Ovary (tissue), 9 donors: ENCODE data around the gene FOCAD. TPM values are rescaled to one million over a fixed set of nuclear protein-coding genes. Genes with fewer than 3 reads are reported as not detected.

Source experiments
- DNase-seq, 5 donors: peaks; one replicate each; pipeline ENCODE4 v3.0.0-alpha.2; 2019 to 2020
- H3K27ac ChIP-seq, 2 donors: fragments of 200-600 bp; one replicate each; pipeline versions ENCODE4 v1.5.1 to v1.8.0; 2019 to 2022
- H3K27me3 ChIP-seq: fragments of 200-600 bp; one replicate; pipeline ENCODE4 v1.8.0; 2022
- H3K36me3 ChIP-seq: fragments of 200-600 bp; sonication (generic); one replicate; pipeline ENCODE4 v1.5.1; 2019
- H3K4me1 ChIP-seq: one replicate; pipeline ENCODE4 v1.8.1; 2013; ENCODE audit warnings: mild to moderate bottlenecking, moderate library complexity; ENCODE audit not compliant: insufficient read depth
- H3K4me3 ChIP-seq: fragments of 200-600 bp; sonication (generic); one replicate; pipeline ENCODE4 v1.5.1; 2017
- H3K9me3 ChIP-seq, 2 donors: fragments of 200-600 bp in 1 of 2; sonication (generic) in 1 of 2; one replicate each; pipeline versions ENCODE4 v1.5.1 to v1.8.1; 2013 to 2019; ENCODE audit warnings: mild to moderate bottlenecking in 1 of 2, moderate library complexity in 1 of 2
- CTCF ChIP-seq, 3 donors: fragments of 450-650 bp in 2 of 3; fragments of 200-600 bp in 1 of 3; IDR thresholded peaks; one replicate each; pipeline versions ENCODE4 v1.5.1 to v1.8.0; 2016 to 2022; ENCODE audit warnings: antibody characterized with exemption in 3 of 3, mild to moderate bottlenecking in 1 of 3
- EP300 ChIP-seq: sonication (generic); formaldehyde crosslinking; IDR thresholded peaks from one replicate; pipeline ENCODE4 v1.6.1; 2017; ENCODE audit warnings: antibody characterized with exemption
- POLR2A ChIP-seq: fragments of 450-650 bp; IDR thresholded peaks from one replicate; pipeline ENCODE4 v1.6.1; 2017; ENCODE audit warnings: antibody characterized with exemption, mild to moderate bottlenecking, moderate library complexity
- WGBS, 3 donors: extraction: QIAGEN DNeasy Blood & Tissue Kit in 1 of 3; methylation state at CpG; one replicate each; pipeline versions ENCODE4 v1.1.5 to v1.1.7; 2013 to 2017; 5-methylcytosine and 5-hydroxymethylcytosine counted together
- intact Hi-C, 4 donors: fragments of 100-400 bp; cut with DNase I; formaldehyde crosslinking; loops; one replicate each; pipeline versions ENCODE4 v1.11.0 to v1.15.1; 2022 to 2023
- microRNA counts: library from miRNA; unstranded; fragments of <30 nt; microRNA quantifications from one replicate; lab custom pipeline; 2016
- microRNA-seq, 3 donors: library from miRNA; unstranded; fragments of <30 nt; microRNA quantifications; one replicate each; pipeline versions ENCODE4 to v1.2.0, GENCODE V29; 2019 to 2020
- polyA plus RNA-seq, 2 donors: library from polyadenylated mRNA; stranded (reverse); fragments of 200-250 nt in 1 of 2; fragments of 350-450 nt in 1 of 2; fragmentation: Illumina TruSeq in 1 of 2; extraction: RNeasy Lipid Tissue Mini Kit (QIAGEN cat#74804) in 1 of 2; gene quantifications; one replicate each; pipeline ENCODE4 v1.2.3, GENCODE V29; 2013 to 2014
- small RNA-seq: library from RNA; depleted of rRNA; stranded (forward); fragments of <200 nt; gene quantifications from one replicate; pipeline ENCODE3, GENCODE V24; 2016
- total RNA-seq, 7 donors: library from RNA; depleted of rRNA in 2 of 7; stranded (reverse); fragments of >200 nt in 2 of 7; fragmentation: NEBNext Ultra II Directional in 3 of 7; extraction: Animal tissue kit (Norgen Biotek cat#: 25700) in 3 of 7; gene quantifications; one replicate each; pipeline versions ENCODE4 v1.1.0 to v1.2.4, GENCODE V29; 2016 to 2023
- donor health status: DM: no; HTN: no; CAD: no; lungs with moderate emphysema.
- donor health status: DM: no; HTN: no; CAD: no.
- donor health status: Bipolar disorder and iron deficiency.
- donor health status: DM: yes; HTN: yes; CAD: no.
- donor health status: DM: no; HTN: no; CAD: no.
- donor health status: DM: yes; HTN: yes; CAD: no.

FOCAD gene
- total and polyA plus RNA-seq, 9 donors, result 5.4 to 39.2 (median 22.2) TPM

GRCh38 chr9:21037278-21037677, 353.2 kb downstream of the FOCAD start:
- H3K9me3 ChIP-seq, result no peaks in the 10 kb centered on the region
- TF ChIP-seq POLR2A, result no peak
- no peak for TF ChIP-seq CTCF (IDR thresholded peaks at IDR 0.05)
- no peak for TF ChIP-seq EP300
- intact Hi-C loops, result no loop called here
- no peak overlapping the region for H3K4me3 ChIP-seq
- H3K36me3 ChIP-seq, result no peaks in the 10 kb centered on the region
- H3K4me1 ChIP-seq, result no peaks in the 10 kb centered on the region
- no peaks in the 10 kb centered on the region for H3K27me3 ChIP-seq
- WGBS, 3 donors, result 95 to 99% (median 96%) methylated on average over 2 of the region's 2 CpGs
- no peak overlapping the region for H3K27ac ChIP-seq
- no peak for DNase-seq

- H3K27me3 ChIP-seq, result no peaks in the 10 kb centered on the region
- H3K27ac ChIP-seq, result no peak overlapping the region
- intact Hi-C loops, result no loop called here
- no peaks in the 10 kb centered on the region for H3K9me3 ChIP-seq
- 89 to 94% (median 94%) methylated on average over 1 of the region's 1 CpG for WGBS, 3 donors
- no peak overlapping the region for H3K4me3 ChIP-seq
- H3K36me3 ChIP-seq, result no peaks in the 10 kb centered on the region
- TF ChIP-seq CTCF (IDR thresholded peaks at IDR 0.05) (no peak), EP300 (no peak), POLR2A (no peak)
- DNase-seq, result no peak
- no peaks in the 10 kb centered on the region for H3K4me1 ChIP-seq
Observed at GRCh38 chr9:21039302-21039701, 355.2 kb downstream of the FOCAD start.

GRCh38 chr9:21042466-21042865, 358.4 kb downstream of the FOCAD start:
- Histone ChIP-seq H3K27me3 (no peaks in the 10 kb centered on the region), H3K36me3 (no peaks in the 10 kb centered on the region), H3K4me3 (no peak overlapping the region), H3K9me3 (no peaks in the 10 kb centered on the region), H3K27ac (no peak overlapping the region), H3K4me1 (no peaks in the 10 kb centered on the region)
- no peak for DNase-seq
- 92 to 93% (median 93%) methylated on average over 4 of the region's 4 CpGs for WGBS, 3 donors
- intact Hi-C loops, result no loop called here
- no peak for TF ChIP-seq CTCF (IDR thresholded peaks at IDR 0.05)
- TF ChIP-seq EP300, result no peak
- no peak for TF ChIP-seq POLR2A

DNA sequence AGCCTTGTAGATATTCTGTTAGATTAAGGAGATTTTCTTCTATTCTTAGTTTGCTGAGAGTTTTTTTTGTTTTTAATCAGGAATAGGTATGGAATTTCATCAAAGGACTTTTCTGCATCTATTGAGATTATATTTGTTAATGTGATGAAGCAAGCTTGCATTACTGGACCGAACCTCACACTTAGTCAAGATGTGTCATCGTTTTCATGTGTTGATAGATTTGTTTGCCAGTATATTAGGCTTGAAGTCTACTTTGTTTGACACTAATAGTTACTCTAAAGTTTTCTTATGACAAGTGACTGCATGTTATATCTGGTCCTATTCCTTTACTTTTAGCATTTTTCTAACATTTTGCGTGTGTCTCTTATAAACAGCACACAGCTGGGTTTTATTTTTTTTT, 359.8 kb downstream of the FOCAD start:
- Histone ChIP-seq H3K4me3 (no peak overlapping the region), H3K4me1 (no peaks in the 10 kb centered on the region), H3K36me3 (no peaks in the 10 kb centered on the region), H3K27me3 (no peaks in the 10 kb centered on the region), H3K9me3 (no peaks in the 10 kb centered on the region), H3K27ac (no peak overlapping the region)
- 94 to 96% (median 94%) methylated on average over 3 of the region's 3 CpGs for WGBS, 3 donors
- no peak for DNase-seq
- intact Hi-C loops, result no loop called here
- TF ChIP-seq CTCF (IDR thresholded peaks at IDR 0.05), result no peak
- TF ChIP-seq EP300, result no peak
- no peak for TF ChIP-seq POLR2A

MicroRNA genes within 50 kb of the gene (microRNA counts, 767-probe panel; counts per million panel counts)
- 530 counts per million, percentile 78 among the panel's probes with 10 or more counts for microRNA hsa-miR-491-3p (lab: Ali Mortazavi, UCI)
- 530 counts per million, percentile 78 among the panel's probes with 10 or more counts for microRNA hsa-miR-491-5p (lab: Ali Mortazavi, UCI)

Small RNA genes lying within 50 kb of the gene (microRNA-seq; reads per million reads assigned to microRNA genes)
- 3.0 to 10.6 (median 3.4) reads per million in 3 donors for gene MIR491

Small RNA genes lying within 50 kb of the gene (small RNA-seq; reads per million reads assigned to genes)
- not detected for gene MIR491
- not detected for gene SNORA30B

Other genes with a start within 250 kb of the FOCAD start
- gene MLLT3, start 61.8 kb upstream of the FOCAD start, total RNA-seq, result 10 to 100 TPM in 6 of 7 donors, 1 to 10 TPM in 1; 8.7 to 15.4 (median 13.8) TPM
- gene MLLT3, start 61.8 kb upstream of the FOCAD start, polyA plus RNA-seq, result 10 to 100 TPM; 10.5 to 14.3 TPM